ENCODE measurements around the gene YPEL3.

Gene YPEL3

DNA sequence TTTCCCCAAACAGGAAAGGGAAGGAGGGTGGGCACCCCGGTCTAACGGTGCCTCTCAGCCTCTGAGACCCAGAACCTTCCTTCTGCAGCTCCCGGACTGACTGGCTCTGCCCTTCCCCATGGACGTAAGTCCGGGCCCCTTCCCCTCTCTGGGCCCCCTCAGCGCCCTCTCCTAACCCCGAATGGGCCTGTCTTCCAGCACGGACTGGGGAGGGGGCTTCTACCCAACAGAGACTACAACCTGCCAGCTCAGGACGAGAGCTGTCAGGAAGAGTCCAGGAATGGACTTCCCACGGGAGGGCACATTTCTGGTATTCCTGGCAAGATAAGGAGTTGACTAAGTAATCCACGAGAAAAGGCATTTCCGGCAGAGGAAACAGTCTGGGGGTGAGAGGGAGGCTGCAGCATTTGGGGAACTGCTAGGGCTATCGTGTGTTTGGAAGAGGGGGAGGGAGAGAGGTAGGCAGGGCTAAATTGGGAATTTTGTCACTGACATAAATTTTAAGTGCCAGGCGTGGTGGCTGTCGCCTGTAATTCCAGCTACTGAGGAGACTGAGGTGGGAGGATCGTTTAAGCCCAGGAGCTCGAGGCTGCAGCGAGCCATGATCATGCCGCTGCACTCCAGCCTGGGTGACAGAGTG, 42.5 kb downstream of the YPEL3 start (continued):
- no peak; the same call in 1 of the 2 replicates for TF ChIP-seq KLF9 (tag by site-specific recombination; IDR thresholded peaks at IDR 0.05; ENCODE audit: low read depth)
- TF ChIP-seq ZNF366 (tag by site-specific recombination; conservative IDR thresholded peaks at IDR 0.05): no peak
- peak; percentile 65 for TF ChIP-seq ZNF600 (tag by site-specific recombination; IDR thresholded peaks at IDR 0.05)
- TF ChIP-seq ZNF501 (tag by site-specific recombination; IDR thresholded peaks at IDR 0.05): no peak
- TF ChIP-seq ZNF654 (tag by site-specific recombination; IDR thresholded peaks at IDR 0.05; ENCODE audit: low read depth): no peak
- TF ChIP-seq ZNF701 (tag by site-specific recombination; IDR thresholded peaks at IDR 0.05): no peak
- TF ChIP-seq ZNF768 (tag by site-specific recombination; IDR thresholded peaks at IDR 0.05): no peak
- TF ChIP-seq ZNF324 (tag by site-specific recombination; IDR thresholded peaks at IDR 0.05): no peak
- no peak for TF ChIP-seq ZNF169 (tag by site-specific recombination; IDR thresholded peaks at IDR 0.05)

DNA sequence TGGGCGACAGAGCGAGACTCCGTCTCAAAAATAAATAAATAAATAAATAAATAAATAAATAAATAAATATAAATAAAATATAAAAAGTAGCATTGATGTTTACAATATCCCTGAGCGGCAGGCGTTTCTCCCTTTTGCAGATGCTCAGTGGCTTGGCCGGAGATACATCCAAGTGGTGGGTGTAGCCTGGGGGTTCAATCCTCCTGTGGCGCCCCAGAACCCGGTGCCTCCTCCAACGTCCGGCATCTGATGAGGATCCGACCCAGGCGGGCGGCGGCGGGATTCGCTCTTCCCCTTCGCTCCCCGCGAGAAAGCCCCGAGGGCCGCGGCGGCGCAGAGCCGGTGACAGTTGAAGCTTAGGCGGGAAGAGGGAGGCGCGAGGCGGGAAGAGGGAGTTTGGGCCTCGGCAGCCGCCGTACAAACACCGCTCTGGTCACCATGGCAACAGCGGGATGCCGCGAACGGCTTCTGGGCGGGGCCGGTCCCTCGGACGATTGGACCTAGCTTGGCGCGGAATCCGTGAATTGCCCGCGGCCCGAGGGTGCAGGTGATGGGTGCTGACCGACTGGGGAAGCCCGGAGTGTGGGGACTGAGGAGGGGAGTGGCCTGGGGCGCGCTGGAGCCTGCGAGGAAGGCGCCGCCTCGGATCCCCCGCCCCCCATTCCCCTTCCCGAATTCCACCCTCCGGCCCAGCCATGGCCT, 43.2 kb downstream of the YPEL3 start:
- POLR2A ChIA-PET: interaction anchor here (0.7 to 6.5 kb wide), 10 partner anchors 9 to 606 kb away, joined by 3 to 66 read pairs (median 4); partner anchors contain the start of genes ALDOA, CORO1A, FBRS and PPP4C
- Histone ChIP-seq H3K36me3 (ENCODE audit: control insufficient read depth in 2 of 2, insufficient read depth in 1 of 2, low read length in 2 of 2) (peaks cover 0 to 11% of the 10 kb centered on the region in 2 experiments; a peak in 2 of 3 replicates), H3K4me1 (ENCODE audit: control insufficient read depth, insufficient read depth, low read length) (peaks cover 3% of the 10 kb centered on the region; the same call in 1 of the 2 replicates), H3K27ac (ENCODE audit: extremely low read depth, low read depth, low read length) (peak overlapping the region; percentile 65), H3K9me3 (ENCODE audit: control insufficient read depth, insufficient read depth, low read depth, low read length) (no peaks in the 10 kb centered on the region), H3K4me3 (ENCODE audit: low read depth, low read length) (peak overlapping the region; percentile 63)
- CTCF ChIA-PET: interaction anchor here (0.6 to 1.8 kb wide), 4 partner anchors 20 to 1491 kb away, joined by 3 to 16 read pairs (median 4); partner anchors contain the start of gene TLCD3B
- TF ChIP-seq, protein P1, sequence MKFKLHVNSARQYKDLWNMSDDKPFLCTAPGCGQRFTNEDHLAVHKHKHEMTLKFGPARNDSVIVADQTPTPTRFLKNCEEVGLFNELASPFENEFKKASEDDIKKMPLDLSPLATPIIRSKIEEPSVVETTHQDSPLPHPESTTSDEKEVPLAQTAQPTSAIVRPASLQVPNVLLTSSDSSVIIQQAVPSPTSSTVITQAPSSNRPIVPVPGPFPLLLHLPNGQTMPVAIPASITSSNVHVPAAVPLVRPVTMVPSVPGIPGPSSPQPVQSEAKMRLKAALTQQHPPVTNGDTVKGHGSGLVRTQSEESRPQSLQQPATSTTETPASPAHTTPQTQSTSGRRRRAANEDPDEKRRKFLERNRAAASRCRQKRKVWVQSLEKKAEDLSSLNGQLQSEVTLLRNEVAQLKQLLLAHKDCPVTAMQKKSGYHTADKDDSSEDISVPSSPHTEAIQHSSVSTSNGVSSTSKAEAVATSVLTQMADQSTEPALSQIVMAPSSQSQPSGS (tag by site-specific recombination; IDR thresholded peaks at IDR 0.05; ENCODE audit: low read depth): no peak
- 0 out of 2 replicates have a peak, but pooled peaks have one; percentile 29 for TF ChIP-seq ZNF670 (tag by site-specific recombination; IDR thresholded peaks at IDR 0.05; ENCODE audit: low read depth)
- peak; percentile 58; the same call in 1 of the 2 replicates for TF ChIP-seq ZNF785 (tag by site-specific recombination; IDR thresholded peaks at IDR 0.05)
- TF ChIP-seq ZNF394 (tag by site-specific recombination; IDR thresholded peaks at IDR 0.05; ENCODE audit: borderline replicate concordance): peak; percentile 100
- peak; percentile 91 for TF ChIP-seq SP7 (tag by site-specific recombination; IDR thresholded peaks at IDR 0.05)
- TF ChIP-seq ZNF184 (tag by site-specific recombination; IDR thresholded peaks at IDR 0.05): peak; percentile 76
- TF ChIP-seq ZNF335 (tag by site-specific recombination; conservative IDR thresholded peaks at IDR 0.05): peak; percentile 68
- TF ChIP-seq, protein P2, sequence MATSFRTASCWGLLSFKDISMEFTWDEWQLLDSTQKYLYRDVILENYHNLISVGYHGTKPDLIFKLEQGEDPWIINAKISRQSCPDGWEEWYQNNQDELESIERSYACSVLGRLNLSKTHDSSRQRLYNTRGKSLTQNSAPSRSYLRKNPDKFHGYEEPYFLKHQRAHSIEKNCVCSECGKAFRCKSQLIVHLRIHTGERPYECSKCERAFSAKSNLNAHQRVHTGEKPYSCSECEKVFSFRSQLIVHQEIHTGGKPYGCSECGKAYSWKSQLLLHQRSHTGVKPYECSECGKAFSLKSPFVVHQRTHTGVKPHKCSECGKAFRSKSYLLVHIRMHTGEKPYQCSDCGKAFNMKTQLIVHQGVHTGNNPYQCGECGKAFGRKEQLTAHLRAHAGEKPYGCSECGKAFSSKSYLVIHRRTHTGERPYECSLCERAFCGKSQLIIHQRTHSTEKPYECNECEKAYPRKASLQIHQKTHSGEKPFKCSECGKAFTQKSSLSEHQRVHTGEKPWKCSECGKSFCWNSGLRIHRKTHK (tag by site-specific recombination; IDR thresholded peaks at IDR 0.05): no peak
- TF ChIP-seq ZNF169 (tag by site-specific recombination; IDR thresholded peaks at IDR 0.05): no peak
- TF ChIP-seq ZNF174 (tag by site-specific recombination; IDR thresholded peaks at IDR 0.05): no peak
- no peak for TF ChIP-seq ZNF549 (tag by site-specific recombination; IDR thresholded peaks at IDR 0.05)
- peak; percentile 99 for TF ChIP-seq ZNF555 (tag by site-specific recombination; conservative IDR thresholded peaks at IDR 0.05)
- TF ChIP-seq, protein P3, sequence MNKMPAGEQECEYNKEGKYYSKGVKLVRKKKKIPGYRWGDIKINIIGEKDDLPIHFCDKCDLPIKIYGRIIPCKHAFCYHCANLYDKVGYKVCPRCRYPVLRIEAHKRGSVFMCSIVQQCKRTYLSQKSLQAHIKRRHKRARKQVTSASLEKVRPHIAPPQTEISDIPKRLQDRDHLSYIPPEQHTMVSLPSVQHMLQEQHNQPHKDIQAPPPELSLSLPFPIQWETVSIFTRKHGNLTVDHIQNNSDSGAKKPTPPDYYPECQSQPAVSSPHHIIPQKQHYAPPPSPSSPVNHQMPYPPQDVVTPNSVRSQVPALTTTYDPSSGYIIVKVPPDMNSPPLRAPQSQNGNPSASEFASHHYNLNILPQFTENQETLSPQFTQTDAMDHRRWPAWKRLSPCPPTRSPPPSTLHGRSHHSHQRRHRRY (tag by site-specific recombination; IDR thresholded peaks at IDR 0.05): no peak
- peak; percentile 95 for TF ChIP-seq ZNF561 (tag by site-specific recombination; IDR thresholded peaks at IDR 0.05; ENCODE audit: borderline replicate concordance)
- peak; percentile 98 for TF ChIP-seq ZNF266 (tag by site-specific recombination; IDR thresholded peaks at IDR 0.05; ENCODE audit: low read depth)
- TF ChIP-seq, protein P4, sequence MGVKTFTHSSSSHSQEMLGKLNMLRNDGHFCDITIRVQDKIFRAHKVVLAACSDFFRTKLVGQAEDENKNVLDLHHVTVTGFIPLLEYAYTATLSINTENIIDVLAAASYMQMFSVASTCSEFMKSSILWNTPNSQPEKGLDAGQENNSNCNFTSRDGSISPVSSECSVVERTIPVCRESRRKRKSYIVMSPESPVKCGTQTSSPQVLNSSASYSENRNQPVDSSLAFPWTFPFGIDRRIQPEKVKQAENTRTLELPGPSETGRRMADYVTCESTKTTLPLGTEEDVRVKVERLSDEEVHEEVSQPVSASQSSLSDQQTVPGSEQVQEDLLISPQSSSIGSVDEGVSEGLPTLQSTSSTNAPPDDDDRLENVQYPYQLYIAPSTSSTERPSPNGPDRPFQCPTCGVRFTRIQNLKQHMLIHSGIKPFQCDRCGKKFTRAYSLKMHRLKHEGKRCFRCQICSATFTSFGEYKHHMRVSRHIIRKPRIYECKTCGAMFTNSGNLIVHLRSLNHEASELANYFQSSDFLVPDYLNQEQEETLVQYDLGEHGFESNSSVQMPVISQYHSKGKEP (tag by site-specific recombination; IDR thresholded peaks at IDR 0.05): no peak; the same call in 1 of the 2 replicates
- TF ChIP-seq ZNF433 (tag by site-specific recombination; IDR thresholded peaks at IDR 0.05; ENCODE audit: low read depth): peak; percentile 99; the same call in 1 of the 2 replicates
- TF ChIP-seq ZNF660 (tag by site-specific recombination; IDR thresholded peaks at IDR 0.05): no peak; the same call in 1 of the 2 replicates
- TF ChIP-seq, protein P5, sequence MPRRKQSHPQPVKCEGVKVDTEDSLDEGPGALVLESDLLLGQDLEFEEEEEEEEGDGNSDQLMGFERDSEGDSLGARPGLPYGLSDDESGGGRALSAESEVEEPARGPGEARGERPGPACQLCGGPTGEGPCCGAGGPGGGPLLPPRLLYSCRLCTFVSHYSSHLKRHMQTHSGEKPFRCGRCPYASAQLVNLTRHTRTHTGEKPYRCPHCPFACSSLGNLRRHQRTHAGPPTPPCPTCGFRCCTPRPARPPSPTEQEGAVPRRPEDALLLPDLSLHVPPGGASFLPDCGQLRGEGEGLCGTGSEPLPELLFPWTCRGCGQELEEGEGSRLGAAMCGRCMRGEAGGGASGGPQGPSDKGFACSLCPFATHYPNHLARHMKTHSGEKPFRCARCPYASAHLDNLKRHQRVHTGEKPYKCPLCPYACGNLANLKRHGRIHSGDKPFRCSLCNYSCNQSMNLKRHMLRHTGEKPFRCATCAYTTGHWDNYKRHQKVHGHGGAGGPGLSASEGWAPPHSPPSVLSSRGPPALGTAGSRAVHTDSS (tag by site-specific recombination; IDR thresholded peaks at IDR 0.05): no peak
- no peak for TF ChIP-seq ZNF510 (tag by site-specific recombination; IDR thresholded peaks at IDR 0.05; ENCODE audit: insufficient replicate concordance)

Measured in HEK293 (cell line).